ENCODE measurements around the gene CTBP1.

Gene CTBP1

DNA sequence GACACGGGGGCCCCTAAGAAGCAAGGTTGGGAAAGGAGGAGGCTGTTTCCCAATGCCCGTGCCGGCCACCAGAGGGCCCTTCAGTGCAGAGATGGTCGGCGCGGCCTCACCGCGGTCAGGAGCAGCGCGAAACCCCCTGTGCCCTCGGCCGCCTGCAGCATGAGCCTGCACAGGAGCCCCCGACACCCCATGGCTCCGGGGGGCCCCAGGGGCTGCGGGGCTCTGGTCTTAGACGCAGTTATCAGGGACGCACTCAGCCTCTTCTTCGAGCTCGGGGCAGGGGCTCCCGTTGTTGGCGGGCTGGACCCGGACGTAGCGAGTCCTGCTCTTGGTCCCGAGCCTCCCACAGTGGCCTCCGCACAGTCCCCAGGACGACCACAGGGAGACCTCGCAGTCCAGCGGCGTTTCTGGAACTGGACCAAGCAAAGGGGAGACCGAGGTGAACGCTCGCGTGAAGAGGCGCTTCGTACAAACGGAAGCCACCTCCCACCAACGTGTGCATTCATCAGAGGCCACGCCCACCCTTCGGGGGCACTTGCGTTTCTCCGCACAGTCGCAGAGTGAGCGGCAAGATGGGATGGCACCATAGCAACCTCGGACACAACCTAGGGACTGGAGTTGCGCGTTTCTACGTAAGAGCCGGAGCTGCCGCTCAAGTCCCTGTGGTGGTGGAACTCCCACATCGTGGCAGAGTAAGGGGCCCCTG, 81.5 kb downstream of the CTBP1 start:
- TF ChIP-seq, protein P1, sequence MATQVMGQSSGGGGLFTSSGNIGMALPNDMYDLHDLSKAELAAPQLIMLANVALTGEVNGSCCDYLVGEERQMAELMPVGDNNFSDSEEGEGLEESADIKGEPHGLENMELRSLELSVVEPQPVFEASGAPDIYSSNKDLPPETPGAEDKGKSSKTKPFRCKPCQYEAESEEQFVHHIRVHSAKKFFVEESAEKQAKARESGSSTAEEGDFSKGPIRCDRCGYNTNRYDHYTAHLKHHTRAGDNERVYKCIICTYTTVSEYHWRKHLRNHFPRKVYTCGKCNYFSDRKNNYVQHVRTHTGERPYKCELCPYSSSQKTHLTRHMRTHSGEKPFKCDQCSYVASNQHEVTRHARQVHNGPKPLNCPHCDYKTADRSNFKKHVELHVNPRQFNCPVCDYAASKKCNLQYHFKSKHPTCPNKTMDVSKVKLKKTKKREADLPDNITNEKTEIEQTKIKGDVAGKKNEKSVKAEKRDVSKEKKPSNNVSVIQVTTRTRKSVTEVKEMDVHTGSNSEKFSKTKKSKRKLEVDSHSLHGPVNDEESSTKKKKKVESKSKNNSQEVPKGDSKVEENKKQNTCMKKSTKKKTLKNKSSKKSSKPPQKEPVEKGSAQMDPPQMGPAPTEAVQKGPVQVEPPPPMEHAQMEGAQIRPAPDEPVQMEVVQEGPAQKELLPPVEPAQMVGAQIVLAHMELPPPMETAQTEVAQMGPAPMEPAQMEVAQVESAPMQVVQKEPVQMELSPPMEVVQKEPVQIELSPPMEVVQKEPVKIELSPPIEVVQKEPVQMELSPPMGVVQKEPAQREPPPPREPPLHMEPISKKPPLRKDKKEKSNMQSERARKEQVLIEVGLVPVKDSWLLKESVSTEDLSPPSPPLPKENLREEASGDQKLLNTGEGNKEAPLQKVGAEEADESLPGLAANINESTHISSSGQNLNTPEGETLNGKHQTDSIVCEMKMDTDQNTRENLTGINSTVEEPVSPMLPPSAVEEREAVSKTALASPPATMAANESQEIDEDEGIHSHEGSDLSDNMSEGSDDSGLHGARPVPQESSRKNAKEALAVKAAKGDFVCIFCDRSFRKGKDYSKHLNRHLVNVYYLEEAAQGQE (IDR thresholded peaks at IDR 0.05; ENCODE audit: low read depth): no peak
- TF ChIP-seq NFIC (IDR thresholded peaks at IDR 0.05) (peak; percentile 32; the same call in 1 of the 2 replicates), EGR1 (IDR thresholded peaks at IDR 0.05) (no peak), FOXM1 (IDR thresholded peaks at IDR 0.05; ENCODE audit: borderline replicate concordance, low read depth) (no peak), TAF1 (IDR thresholded peaks at IDR 0.05; ENCODE audit: low read depth) (peak; percentile 53; the same call in 1 of the 2 replicates), CREB1 (IDR thresholded peaks at IDR 0.05; ENCODE audit: low read depth) (no peak), ZBTB7A (IDR thresholded peaks at IDR 0.05; ENCODE audit: low read depth) (peak; percentile 70), TCF12 (IDR thresholded peaks at IDR 0.05; ENCODE audit: low read depth) (no peak), YY1 (IDR thresholded peaks at IDR 0.05; ENCODE audit: low read depth) (peak; percentile 25; the same call in 1 of the 2 replicates), RAD21 (IDR thresholded peaks at IDR 0.05; ENCODE audit: low read depth) (peak; percentile 77), TEAD4 (IDR thresholded peaks at IDR 0.05) (0 out of 2 replicates have a peak, but pooled peaks have one; percentile 32), EP300 (IDR thresholded peaks at IDR 0.05; ENCODE audit: borderline replicate concordance) (no peak), CEBPB (IDR thresholded peaks at IDR 0.05) (no peak)
- TF ChIP-seq, protein P2, sequence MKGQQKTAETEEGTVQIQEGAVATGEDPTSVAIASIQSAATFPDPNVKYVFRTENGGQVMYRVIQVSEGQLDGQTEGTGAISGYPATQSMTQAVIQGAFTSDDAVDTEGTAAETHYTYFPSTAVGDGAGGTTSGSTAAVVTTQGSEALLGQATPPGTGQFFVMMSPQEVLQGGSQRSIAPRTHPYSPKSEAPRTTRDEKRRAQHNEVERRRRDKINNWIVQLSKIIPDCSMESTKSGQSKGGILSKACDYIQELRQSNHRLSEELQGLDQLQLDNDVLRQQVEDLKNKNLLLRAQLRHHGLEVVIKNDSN (IDR thresholded peaks at IDR 0.05): no peak
- TF ChIP-seq, protein P3, sequence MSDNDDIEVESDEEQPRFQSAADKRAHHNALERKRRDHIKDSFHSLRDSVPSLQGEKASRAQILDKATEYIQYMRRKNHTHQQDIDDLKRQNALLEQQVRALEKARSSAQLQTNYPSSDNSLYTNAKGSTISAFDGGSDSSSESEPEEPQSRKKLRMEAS (IDR thresholded peaks at IDR 0.05): peak; percentile 76; the same call in 1 of the 2 replicates

DNA sequence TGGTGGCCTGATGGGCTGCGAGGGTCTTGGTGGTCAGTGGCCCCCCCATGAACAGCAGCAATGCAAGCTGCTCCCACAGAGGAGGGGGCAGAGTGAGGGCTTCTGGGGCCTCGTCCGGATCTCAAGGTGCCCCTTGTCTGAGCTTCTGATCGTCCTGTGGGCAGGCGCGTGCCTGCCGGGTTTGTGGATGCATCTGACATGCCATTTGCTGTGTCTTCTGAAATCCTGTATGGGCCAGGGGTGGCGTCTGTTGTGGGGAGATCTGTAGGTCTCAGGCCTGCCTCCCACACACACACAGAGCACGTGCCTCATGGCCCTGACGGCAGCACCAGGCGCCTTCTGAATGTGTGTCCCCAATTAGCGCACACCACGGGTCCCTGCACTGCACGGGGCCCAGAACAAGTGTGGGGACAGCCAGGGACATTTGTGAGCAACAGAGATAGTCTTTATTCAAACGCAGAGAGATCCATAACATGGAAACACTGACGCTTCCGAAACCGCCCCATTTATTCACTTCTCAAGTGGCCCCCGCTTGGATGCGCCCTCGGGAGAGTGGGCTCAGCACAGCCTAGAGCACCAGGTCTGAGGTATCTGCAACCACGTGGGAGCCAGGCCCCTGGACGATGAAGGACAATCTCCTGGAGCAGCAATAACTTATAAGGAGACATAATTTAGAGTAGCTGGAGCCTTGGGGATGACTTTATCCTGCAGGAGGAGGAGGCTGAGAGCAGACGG, 82.3 kb downstream of the CTBP1 start:
- no peak for TF ChIP-seq TEAD4 (IDR thresholded peaks at IDR 0.05)
- TF ChIP-seq, protein P1 (IDR thresholded peaks at IDR 0.05; ENCODE audit: low read depth): no peak
- no peak for TF ChIP-seq YY1 (IDR thresholded peaks at IDR 0.05; ENCODE audit: low read depth)
- TF ChIP-seq NFIC (IDR thresholded peaks at IDR 0.05): no peak
- no peak for TF ChIP-seq CREB1 (IDR thresholded peaks at IDR 0.05; ENCODE audit: low read depth)
- no peak for TF ChIP-seq RAD21 (IDR thresholded peaks at IDR 0.05; ENCODE audit: low read depth)
- TF ChIP-seq TAF1 (IDR thresholded peaks at IDR 0.05; ENCODE audit: low read depth): no peak
- no peak for TF ChIP-seq TCF12 (IDR thresholded peaks at IDR 0.05; ENCODE audit: low read depth)
- no peak for TF ChIP-seq CEBPB (IDR thresholded peaks at IDR 0.05)
- no peak for TF ChIP-seq ZBTB7A (IDR thresholded peaks at IDR 0.05; ENCODE audit: low read depth)
- no peak for TF ChIP-seq EP300 (IDR thresholded peaks at IDR 0.05; ENCODE audit: borderline replicate concordance)
- TF ChIP-seq, protein P2 (IDR thresholded peaks at IDR 0.05): no peak
- TF ChIP-seq FOXM1 (IDR thresholded peaks at IDR 0.05; ENCODE audit: borderline replicate concordance, low read depth): no peak
- TF ChIP-seq, protein P3 (IDR thresholded peaks at IDR 0.05): no peak
- TF ChIP-seq EGR1 (IDR thresholded peaks at IDR 0.05): no peak

DNA sequence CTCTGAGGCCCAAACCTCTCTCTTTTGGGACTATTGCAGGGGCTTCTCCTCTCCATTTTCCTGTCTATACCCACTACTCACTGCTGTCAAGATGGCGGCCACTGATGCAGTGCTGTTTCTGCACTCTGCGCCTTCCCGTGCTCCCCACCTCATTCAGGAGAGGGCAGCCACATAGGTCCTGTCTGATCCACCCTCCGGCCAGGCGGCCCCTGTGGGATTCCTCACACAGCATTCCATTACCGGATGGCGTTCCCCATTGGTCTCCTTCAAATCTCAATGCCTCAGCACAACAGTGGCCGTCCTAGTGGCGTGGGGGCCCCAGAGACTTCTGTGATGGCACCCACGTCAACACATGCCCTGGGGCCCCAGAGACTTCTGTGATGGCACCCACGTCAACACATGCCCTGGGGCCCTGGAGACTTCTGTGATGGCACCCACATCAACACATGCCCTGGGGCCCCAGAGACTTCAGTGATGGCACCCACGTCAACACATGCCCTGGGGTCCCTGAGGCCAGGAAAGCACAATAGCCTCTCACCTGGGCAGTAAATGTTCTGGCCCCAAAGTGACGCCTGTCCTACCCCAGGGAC, 83.9 kb downstream of the CTBP1 start:
- TF ChIP-seq, protein P1 (IDR thresholded peaks at IDR 0.05; ENCODE audit: low read depth): no peak
- TF ChIP-seq TEAD4 (IDR thresholded peaks at IDR 0.05): no peak
- TF ChIP-seq TCF12 (IDR thresholded peaks at IDR 0.05; ENCODE audit: low read depth): no peak
- TF ChIP-seq CEBPB (IDR thresholded peaks at IDR 0.05): no peak
- no peak for TF ChIP-seq FOXM1 (IDR thresholded peaks at IDR 0.05; ENCODE audit: borderline replicate concordance, low read depth)
- no peak for TF ChIP-seq CREB1 (IDR thresholded peaks at IDR 0.05; ENCODE audit: low read depth)
- TF ChIP-seq, protein P3 (IDR thresholded peaks at IDR 0.05): no peak
- TF ChIP-seq NFIC (IDR thresholded peaks at IDR 0.05): no peak
- no peak for TF ChIP-seq YY1 (IDR thresholded peaks at IDR 0.05; ENCODE audit: low read depth)
- no peak for TF ChIP-seq ZBTB7A (IDR thresholded peaks at IDR 0.05; ENCODE audit: low read depth)
- no peak for TF ChIP-seq EGR1 (IDR thresholded peaks at IDR 0.05)
- no peak for TF ChIP-seq EP300 (IDR thresholded peaks at IDR 0.05; ENCODE audit: borderline replicate concordance)
- no peak for TF ChIP-seq TAF1 (IDR thresholded peaks at IDR 0.05; ENCODE audit: low read depth)
- TF ChIP-seq, protein P2 (IDR thresholded peaks at IDR 0.05): no peak
